Activated B cell treated with CpG ODN at 0.5 μM for 24 hours (primary cell): ENCODE results near the gene GAB1. TPM values are rescaled to one million over a fixed set of nuclear protein-coding genes. Genes with fewer than 3 reads are reported as not detected.

Experiments used
- ATAC-seq: fragments of 200-7000 bp; cut with Tn5 transposase; one replicate; pipeline ENCODE4 v1.10.0; 2021; ENCODE audit warnings: low read depth, mild to moderate bottlenecking, moderate library complexity
- CTCF ChIA-PET: fragments of 350-600 bp; sonication (Branson Sonifier 250); formaldehyde crosslinking; loops from one replicate; lab custom pipeline; 2021; ENCODE audit warnings: antibody characterized with exemption; lab: Charles Lee
- POLR2A ChIA-PET: fragments of 350-600 bp; sonication (Branson Sonifier 250); formaldehyde crosslinking; loops from one replicate; lab custom pipeline; 2021; ENCODE audit warnings: antibody characterized with exemption; lab: Charles Lee
- DNase-seq: peaks from one replicate; pipeline ENCODE4 v3.0.0; 2022
- H3K27ac Mint-ChIP-seq: one replicate; pipeline ENCODE4 v1.8.0; 2020; ENCODE audit warnings: mixed read lengths
- H3K27me3 Mint-ChIP-seq: one replicate; pipeline ENCODE4 v1.8.0; 2021; ENCODE audit warnings: mixed read lengths
- H3K36me3 Mint-ChIP-seq: one replicate; pipeline ENCODE4 v1.8.0; 2021; ENCODE audit warnings: low read depth, mixed read lengths
- H3K4me1 Mint-ChIP-seq: one replicate; pipeline ENCODE4 v1.8.0; 2021; ENCODE audit warnings: mixed read lengths
- H3K4me3 Mint-ChIP-seq: one replicate; pipeline ENCODE4 v1.8.0; 2020; ENCODE audit warnings: mild to moderate bottlenecking, mixed read lengths
- H3K9me3 Mint-ChIP-seq: one replicate; pipeline ENCODE4 v1.8.0; 2020; ENCODE audit warnings: mixed read lengths
- intact Hi-C: fragments of 100-400 bp; cut with micrococcal nuclease; formaldehyde crosslinking; loops from one replicate; pipeline ENCODE4 v1.15.1; 2024
- total RNA-seq: library from RNA; stranded (reverse); gene quantifications from 2 replicates; pipeline ENCODE4 v1.2.3, GENCODE V29; 2022
- TF ChIP-seq, protein P1 (sequence below): fragments of 200-600 bp; IDR thresholded peaks from one replicate; pipeline ENCODE4 v1.8.0; 2022; ENCODE audit warnings: antibody characterized with exemption, mild to moderate bottlenecking

Gene GAB1
- total RNA-seq, 1 donor from 2014 or later: 12.0 TPM

DNA sequence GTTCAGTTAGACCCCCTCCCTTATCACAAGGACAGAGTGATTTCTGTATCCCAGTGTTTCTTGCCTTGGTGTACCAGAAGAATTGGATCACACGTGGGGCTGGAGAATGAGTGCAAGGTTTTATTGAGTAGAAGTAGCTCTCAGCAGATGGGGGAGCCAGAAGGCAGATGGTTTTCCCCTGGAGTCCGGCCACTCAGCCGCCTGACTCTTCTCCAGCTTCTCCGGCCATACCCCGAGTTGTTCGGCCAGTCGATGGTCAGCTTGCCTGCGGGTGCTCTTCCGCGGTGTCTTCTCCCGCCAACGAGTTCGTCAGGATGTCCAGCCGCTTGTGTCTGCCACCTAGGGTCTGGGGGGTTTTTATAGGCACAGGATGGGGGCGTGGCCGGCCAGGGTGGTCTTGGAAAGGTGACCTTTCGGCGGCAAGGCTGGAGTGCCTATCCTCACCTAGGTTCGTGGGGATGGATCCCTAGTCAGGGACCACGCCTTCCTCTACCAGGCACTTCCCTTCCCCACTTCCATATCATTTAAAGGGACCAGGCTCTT is 14.5 kb downstream of the GAB1 start:
- no peak for DNase-seq
- H3K4me3 Mint-ChIP-seq: no peak overlapping the region
- intact Hi-C loops: no loop called here

DNA sequence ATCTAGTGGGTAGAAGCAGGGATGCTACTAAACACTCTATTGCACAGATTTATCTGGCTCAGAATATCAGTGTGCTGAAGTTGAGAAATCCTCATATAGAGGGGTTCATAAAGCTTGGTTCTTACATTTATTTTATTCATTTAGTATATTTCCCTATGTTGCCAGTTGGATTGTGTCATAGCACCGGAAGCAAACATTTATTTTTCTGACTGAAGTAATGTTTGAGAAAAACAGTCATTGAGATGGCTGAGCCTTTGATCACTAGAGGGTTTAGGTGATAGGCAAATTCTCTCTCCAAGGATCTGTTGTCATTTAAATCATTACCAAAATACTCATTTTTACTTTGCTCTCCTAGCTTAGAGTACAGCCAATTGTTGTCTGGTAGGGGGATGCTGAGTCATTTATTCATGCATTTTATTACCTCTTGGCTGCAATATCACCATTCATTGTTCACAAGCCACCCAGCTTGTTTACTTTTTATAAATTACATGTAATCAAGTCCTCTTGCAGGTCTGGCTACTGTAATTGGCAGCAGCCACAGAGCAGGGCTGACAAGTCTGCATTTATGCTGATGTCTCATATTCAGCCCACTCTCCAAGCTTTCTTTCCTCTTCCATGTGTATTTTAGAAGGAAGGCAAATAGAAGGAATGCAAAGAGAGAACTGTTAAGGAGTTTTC is 15.2 kb downstream of the GAB1 start:
- no peak for ATAC-seq
- DNase-seq: no peak
- intact Hi-C loops: no loop called here
- no peaks in the 10 kb centered on the region for H3K36me3 Mint-ChIP-seq
- ChIA-PET POLR2A (interaction anchor here (1.0 to 1.6 kb wide), 2 partner anchors 15 kb away, joined by 4 to 8 read pairs; partner anchors contain the start of gene GAB1), CTCF (no interaction called here)
- H3K4me3 Mint-ChIP-seq: no peak overlapping the region
- H3K27me3 Mint-ChIP-seq: peaks cover 4% of the 10 kb centered on the region
- TF ChIP-seq, protein P1, sequence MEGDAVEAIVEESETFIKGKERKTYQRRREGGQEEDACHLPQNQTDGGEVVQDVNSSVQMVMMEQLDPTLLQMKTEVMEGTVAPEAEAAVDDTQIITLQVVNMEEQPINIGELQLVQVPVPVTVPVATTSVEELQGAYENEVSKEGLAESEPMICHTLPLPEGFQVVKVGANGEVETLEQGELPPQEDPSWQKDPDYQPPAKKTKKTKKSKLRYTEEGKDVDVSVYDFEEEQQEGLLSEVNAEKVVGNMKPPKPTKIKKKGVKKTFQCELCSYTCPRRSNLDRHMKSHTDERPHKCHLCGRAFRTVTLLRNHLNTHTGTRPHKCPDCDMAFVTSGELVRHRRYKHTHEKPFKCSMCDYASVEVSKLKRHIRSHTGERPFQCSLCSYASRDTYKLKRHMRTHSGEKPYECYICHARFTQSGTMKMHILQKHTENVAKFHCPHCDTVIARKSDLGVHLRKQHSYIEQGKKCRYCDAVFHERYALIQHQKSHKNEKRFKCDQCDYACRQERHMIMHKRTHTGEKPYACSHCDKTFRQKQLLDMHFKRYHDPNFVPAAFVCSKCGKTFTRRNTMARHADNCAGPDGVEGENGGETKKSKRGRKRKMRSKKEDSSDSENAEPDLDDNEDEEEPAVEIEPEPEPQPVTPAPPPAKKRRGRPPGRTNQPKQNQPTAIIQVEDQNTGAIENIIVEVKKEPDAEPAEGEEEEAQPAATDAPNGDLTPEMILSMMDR: no peak
- H3K27ac Mint-ChIP-seq: no peak overlapping the region
- H3K9me3 Mint-ChIP-seq: no peaks in the 10 kb centered on the region
- peaks cover 49% of the 10 kb centered on the region for H3K4me1 Mint-ChIP-seq

More for the DNA sequence above, 14.5 kb downstream of the GAB1 start:
- CTCF ChIA-PET: no interaction called here
- H3K27ac Mint-ChIP-seq: no peak overlapping the region
- no peaks in the 10 kb centered on the region for H3K9me3 Mint-ChIP-seq
- no peaks in the 10 kb centered on the region for H3K36me3 Mint-ChIP-seq
- ATAC-seq: no peak
- H3K27me3 Mint-ChIP-seq: peaks cover 7% of the 10 kb centered on the region
- H3K4me1 Mint-ChIP-seq: peaks cover 43% of the 10 kb centered on the region
- TF ChIP-seq, protein P1: no peak
- POLR2A ChIA-PET: interaction anchor here (1.0 kb wide), 1 partner anchor 14 kb away, joined by 4 read pairs; the partner anchor contains the start of gene GAB1

DNA sequence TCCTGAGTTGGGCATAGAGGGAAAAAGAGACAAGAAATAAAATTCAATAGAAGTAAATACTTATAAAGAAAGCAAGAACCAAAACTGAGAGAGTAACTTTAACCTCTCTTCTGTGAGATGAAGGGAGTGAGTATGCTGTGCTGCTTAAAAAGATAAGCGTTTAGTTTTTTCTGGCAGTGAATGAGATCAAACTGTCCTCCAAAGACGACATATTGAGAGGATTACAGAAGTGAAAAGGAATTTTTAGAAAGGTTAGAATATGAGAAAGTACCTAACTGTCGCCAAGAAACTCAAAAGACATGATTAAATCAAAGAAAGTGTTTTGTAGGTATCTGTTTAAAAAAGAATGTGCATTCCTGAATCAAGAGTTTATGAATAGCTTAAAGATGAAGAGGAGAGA is 16.0 kb downstream of the GAB1 start:
- Mint-ChIP-seq H3K4me1 (peaks cover 56% of the 10 kb centered on the region), H3K9me3 (no peaks in the 10 kb centered on the region), H3K4me3 (no peak overlapping the region), H3K36me3 (no peaks in the 10 kb centered on the region), H3K27me3 (no peaks in the 10 kb centered on the region), H3K27ac (peak overlapping the region; percentile 27)
- TF ChIP-seq, protein P1: no peak
- ChIA-PET CTCF (no interaction called here), POLR2A (interaction anchor here (1.6 kb wide), 1 partner anchor 16 kb away, joined by 8 read pairs; the partner anchor contains the start of gene GAB1)
- no peak for ATAC-seq
- intact Hi-C loops: no loop called here
- no peak for DNase-seq

DNA sequence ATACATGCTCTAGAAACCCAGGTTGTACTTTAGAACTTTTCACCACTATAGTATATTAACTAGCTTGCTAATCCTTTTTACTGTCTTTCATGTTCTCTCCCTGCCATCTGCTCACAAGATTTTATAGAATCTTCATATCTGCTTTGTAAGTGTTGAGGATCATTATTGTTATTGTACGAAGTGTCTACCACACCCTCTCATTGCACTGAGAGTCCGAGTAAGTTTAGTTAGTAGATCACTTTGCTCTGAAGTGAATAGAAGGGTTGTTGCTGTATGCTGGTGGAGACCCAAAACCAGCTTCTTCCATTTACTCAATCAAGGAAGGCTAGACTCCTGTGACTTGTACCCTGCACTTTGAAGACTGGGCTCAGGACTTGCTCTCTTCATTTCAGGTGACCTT is 17.1 kb downstream of the GAB1 start:
- TF ChIP-seq, protein P1: no peak
- Mint-ChIP-seq H3K9me3 (no peaks in the 10 kb centered on the region), H3K27ac (no peak overlapping the region), H3K4me1 (peaks cover 62% of the 10 kb centered on the region), H3K36me3 (no peaks in the 10 kb centered on the region), H3K4me3 (no peak overlapping the region), H3K27me3 (no peaks in the 10 kb centered on the region)
- intact Hi-C loops: no loop called here
- CTCF ChIA-PET: interaction anchor here (1.7 kb wide), 1 partner anchor 17 kb away, joined by 3 read pairs; no protein-coding TSS in a partner anchor
- POLR2A ChIA-PET: interaction anchor here (1.3 to 1.6 kb wide), 2 partner anchors 17 to 23 kb away, joined by 4 to 8 read pairs; partner anchors contain the start of gene GAB1
- DNase-seq (no peak), ATAC-seq (no peak)

DNA sequence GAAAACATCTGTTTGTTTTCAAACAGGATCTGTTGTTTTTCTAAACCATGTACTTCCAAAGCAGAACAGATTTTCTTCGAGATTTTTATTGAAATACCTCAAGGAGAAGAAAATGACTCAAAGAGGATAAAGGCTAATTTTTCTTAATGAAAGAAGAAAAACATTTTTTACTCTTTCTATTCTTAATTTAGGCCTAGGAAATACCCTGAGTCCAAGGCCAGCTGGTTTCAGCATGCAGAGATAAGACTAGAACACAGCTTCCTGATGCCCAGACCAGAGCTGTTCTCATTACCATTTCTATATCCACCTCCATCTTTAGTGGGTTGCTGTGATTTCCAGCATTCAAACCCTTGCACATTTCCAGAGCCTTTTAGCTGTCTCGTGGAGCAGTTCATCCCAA is 18.3 kb downstream of the GAB1 start:
- peak overlapping the region; percentile 9 for H3K27ac Mint-ChIP-seq
- TF ChIP-seq, protein P1: no peak
- ChIA-PET CTCF (interaction anchor here (0.5 to 1.7 kb wide), 2 partner anchors 18 to 285 kb away, joined by 3 read pairs; no protein-coding TSS in a partner anchor), POLR2A (interaction anchor here (0.9 to 5.8 kb wide), 2 partner anchors 12 to 17 kb away, joined by 3 to 31 read pairs; partner anchors contain the start of gene GAB1)
- no peaks in the 10 kb centered on the region for H3K27me3 Mint-ChIP-seq
- intact Hi-C loops: no loop called here
- H3K4me1 Mint-ChIP-seq: peaks cover 73% of the 10 kb centered on the region
- H3K36me3 Mint-ChIP-seq: no peaks in the 10 kb centered on the region
- no peak overlapping the region for H3K4me3 Mint-ChIP-seq
- ATAC-seq: no peak
- H3K9me3 Mint-ChIP-seq: no peaks in the 10 kb centered on the region
- DNase-seq: no peak
